Upper lobe of right lung (tissue), 1 donor: ENCODE measurements around the gene PSENEN. TPM values are rescaled to one million over a fixed set of nuclear protein-coding genes. Genes with fewer than 3 reads are reported as not detected.

Experiments used
- ATAC-seq: fragments of 200-7000 bp; cut with Tn5 transposase; one replicate; pipeline ENCODE4 v1.9.1; 2020; ENCODE audit warnings: mild to moderate bottlenecking, moderate library complexity
- DNase-seq: peaks from one replicate; pipeline ENCODE4 v3.0.0-alpha.2; 2020
- H3K27ac ChIP-seq: fragments of 200-600 bp; one replicate; pipeline ENCODE4 v1.8.0; 2022
- H3K27me3 ChIP-seq: fragments of 200-600 bp; one replicate; pipeline ENCODE4 v1.8.0; 2022; ENCODE audit warnings: mild to moderate bottlenecking
- H3K36me3 ChIP-seq: fragments of 200-600 bp; one replicate; pipeline ENCODE4 v1.8.0; 2022
- H3K4me1 ChIP-seq: fragments of 200-600 bp; one replicate; pipeline ENCODE4 v1.8.0; 2022
- H3K4me3 ChIP-seq: fragments of 200-600 bp; one replicate; pipeline ENCODE4 v1.8.0; 2022; ENCODE audit warnings: mild to moderate bottlenecking
- H3K9me3 ChIP-seq: fragments of 200-600 bp; one replicate; pipeline ENCODE4 v1.8.0; 2022
- intact Hi-C: fragments of 100-400 bp; cut with DNase I; formaldehyde crosslinking; loops from one replicate; pipeline ENCODE4 v1.11.0; 2022
- total RNA-seq: library from RNA; stranded (reverse); fragmentation: NEBNext Ultra II Directional; extraction: Animal tissue kit (Norgen Biotek cat#: 25700); gene quantifications from one replicate; pipeline ENCODE4 v1.2.1, GENCODE V29; 2021
- TF ChIP-seq, protein P1 (sequence below): fragments of 200-600 bp; IDR thresholded peaks from one replicate; pipeline ENCODE4 v1.8.0; 2022; ENCODE audit warnings: antibody characterized with exemption
- donor health status: DM: no; HTN: yes; CAD: no; lungs with severe emphysema.

The PSENEN gene
- total RNA-seq, 1 donor from 2014 or later: 51.0 TPM

DNA sequence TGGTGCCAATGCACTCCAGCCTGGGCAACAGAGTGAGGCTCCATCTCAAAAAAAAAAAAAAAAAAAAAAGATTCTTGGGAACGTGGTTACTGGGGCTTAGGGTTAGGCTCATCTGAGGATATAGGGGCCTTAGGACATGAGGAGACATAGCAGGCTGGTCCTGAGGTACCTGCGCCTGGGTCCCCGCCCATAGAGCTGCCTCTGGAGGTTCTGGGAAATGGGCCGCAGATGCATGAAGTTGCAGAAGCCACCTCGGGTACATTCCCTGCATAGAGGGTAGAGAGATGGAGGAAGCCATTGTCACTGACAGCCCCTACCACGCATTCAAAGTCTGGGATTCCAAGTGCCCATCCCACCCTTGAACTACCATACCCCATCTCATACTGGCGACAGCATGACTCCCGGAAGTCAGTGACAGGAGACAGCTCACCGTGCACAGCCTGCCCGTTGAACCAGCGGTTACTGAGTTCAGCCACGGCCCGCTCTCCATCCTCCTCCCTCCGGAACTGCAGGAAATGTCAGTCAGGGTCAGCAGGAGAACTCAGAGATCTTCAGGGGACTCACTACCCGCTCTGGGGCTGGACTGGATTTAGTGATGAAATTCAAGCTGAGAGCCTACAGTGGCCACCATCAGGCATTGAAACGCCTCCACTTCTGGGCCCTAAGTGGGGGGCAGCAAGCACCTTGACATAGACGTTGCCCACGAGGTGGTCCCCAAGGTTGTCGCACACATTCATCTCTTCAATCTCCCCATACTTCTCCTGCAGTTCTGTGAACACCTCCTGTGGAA is 1.6 kb upstream of the PSENEN start:
- TF ChIP-seq, protein P1, sequence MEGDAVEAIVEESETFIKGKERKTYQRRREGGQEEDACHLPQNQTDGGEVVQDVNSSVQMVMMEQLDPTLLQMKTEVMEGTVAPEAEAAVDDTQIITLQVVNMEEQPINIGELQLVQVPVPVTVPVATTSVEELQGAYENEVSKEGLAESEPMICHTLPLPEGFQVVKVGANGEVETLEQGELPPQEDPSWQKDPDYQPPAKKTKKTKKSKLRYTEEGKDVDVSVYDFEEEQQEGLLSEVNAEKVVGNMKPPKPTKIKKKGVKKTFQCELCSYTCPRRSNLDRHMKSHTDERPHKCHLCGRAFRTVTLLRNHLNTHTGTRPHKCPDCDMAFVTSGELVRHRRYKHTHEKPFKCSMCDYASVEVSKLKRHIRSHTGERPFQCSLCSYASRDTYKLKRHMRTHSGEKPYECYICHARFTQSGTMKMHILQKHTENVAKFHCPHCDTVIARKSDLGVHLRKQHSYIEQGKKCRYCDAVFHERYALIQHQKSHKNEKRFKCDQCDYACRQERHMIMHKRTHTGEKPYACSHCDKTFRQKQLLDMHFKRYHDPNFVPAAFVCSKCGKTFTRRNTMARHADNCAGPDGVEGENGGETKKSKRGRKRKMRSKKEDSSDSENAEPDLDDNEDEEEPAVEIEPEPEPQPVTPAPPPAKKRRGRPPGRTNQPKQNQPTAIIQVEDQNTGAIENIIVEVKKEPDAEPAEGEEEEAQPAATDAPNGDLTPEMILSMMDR: no peak
- ATAC-seq (no peak), DNase-seq (no peak)
- intact Hi-C loops: no loop called here
- Histone ChIP-seq H3K36me3 (peaks cover 6% of the 10 kb centered on the region), H3K4me1 (peaks cover 38% of the 10 kb centered on the region), H3K4me3 (peak overlapping the region; percentile 93), H3K9me3 (no peaks in the 10 kb centered on the region), H3K27me3 (no peaks in the 10 kb centered on the region), H3K27ac (peak overlapping the region; percentile 100)

DNA sequence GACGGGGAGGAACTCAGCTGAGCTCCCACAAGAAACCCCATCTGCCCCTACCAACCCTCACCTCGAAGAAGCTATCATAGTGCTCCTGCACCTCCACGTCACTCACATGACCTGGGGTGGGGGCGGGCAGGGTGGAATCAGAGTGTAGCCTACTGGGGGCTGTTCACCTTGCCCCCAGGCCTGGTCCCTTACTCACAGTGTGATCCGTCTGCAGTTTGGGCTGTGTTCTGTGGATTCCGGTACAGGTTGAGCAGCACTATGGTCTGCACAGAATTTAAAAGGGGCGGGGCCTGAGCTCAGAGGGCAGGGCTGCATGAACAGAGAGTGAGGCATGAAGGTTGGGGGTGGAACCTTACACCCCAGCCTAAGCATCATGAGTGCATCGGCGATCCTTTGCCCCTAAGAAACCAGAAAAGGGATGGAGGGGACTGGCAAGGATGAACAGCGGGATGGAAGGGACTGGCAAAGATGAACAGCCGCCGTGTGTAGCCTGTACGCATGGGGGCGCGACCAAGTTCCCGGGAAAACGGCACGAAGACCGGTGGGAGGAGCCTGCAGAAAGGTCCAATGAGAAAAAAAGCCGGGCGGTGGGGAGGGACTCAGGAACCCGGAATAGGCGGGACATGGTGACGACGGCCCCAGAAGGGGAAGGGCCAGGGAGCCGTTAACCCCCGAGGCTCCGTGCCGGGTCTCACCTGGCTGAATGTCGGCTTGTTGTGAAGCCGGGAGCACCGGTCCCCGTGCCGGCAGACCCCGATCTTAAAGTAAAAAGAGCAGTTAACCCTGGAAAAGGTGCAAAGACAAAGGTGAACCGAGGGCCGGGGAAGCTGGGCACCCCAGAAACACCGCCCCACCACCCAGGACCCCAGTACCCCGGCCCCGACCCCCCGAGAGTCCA is 772 bp upstream of the PSENEN start:
- Histone ChIP-seq H3K36me3 (no peaks in the 10 kb centered on the region), H3K27me3 (no peaks in the 10 kb centered on the region), H3K27ac (peak overlapping the region; percentile 100), H3K4me3 (peak overlapping the region; percentile 93), H3K4me1 (peaks cover 42% of the 10 kb centered on the region), H3K9me3 (no peaks in the 10 kb centered on the region)
- TF ChIP-seq, protein P1: peak; percentile 39
- ATAC-seq: peak; percentile 75
- intact Hi-C loops: no loop called here
- DNase-seq: peak; percentile 97

DNA sequence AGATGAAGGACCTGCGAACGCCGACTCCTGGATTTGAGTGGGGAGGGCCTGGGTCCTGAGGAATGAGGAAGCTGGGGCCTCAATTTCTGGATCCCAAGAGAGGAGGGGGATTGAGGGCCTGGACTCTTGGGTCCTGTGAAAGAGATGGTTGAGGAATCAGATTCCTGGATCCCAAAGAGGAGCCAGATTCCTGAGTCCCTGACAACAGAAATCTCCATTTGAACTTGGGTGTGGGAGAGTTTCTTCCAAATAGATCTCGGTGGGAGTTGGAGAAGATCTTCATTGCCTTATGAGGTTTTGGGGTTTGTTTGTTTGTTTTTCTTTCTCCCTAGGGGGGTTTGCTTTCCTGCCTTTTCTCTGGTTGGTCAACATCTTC is 624 bp downstream of the PSENEN start:
- Histone ChIP-seq H3K27me3 (no peaks in the 10 kb centered on the region), H3K4me3 (peak overlapping the region; percentile 93), H3K4me1 (peaks cover 37% of the 10 kb centered on the region), H3K36me3 (no peaks in the 10 kb centered on the region), H3K27ac (peak overlapping the region; percentile 100), H3K9me3 (no peaks in the 10 kb centered on the region)
- DNase-seq: no peak
- TF ChIP-seq, protein P1: no peak
- intact Hi-C loops: no loop called here
- no peak for ATAC-seq

DNA sequence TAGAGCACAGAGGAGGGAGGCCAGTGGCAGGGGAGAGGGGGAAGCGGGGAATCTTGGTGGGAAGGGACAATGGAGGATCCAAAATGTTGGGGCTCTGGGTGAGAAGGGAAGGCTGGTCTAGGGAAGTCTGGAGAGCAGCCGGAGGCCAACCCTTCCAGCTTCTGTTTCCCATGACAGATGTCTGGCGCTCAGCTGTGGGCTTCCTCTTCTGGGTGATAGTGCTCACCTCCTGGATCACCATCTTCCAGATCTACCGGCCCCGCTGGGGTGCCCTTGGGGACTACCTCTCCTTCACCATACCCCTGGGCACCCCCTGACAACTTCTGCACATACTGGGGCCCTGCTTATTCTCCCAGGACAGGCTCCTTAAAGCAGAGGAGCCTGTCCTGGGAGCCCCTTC is 1.1 kb downstream of the PSENEN start:
- intact Hi-C loops: no loop called here
- ATAC-seq (no peak), DNase-seq (no peak)
- Histone ChIP-seq H3K4me1 (peaks cover 35% of the 10 kb centered on the region), H3K9me3 (no peaks in the 10 kb centered on the region), H3K4me3 (peak overlapping the region; percentile 93), H3K27me3 (no peaks in the 10 kb centered on the region), H3K27ac (peak overlapping the region; percentile 100), H3K36me3 (peaks cover 2% of the 10 kb centered on the region)
- TF ChIP-seq, protein P1: no peak

DNA sequence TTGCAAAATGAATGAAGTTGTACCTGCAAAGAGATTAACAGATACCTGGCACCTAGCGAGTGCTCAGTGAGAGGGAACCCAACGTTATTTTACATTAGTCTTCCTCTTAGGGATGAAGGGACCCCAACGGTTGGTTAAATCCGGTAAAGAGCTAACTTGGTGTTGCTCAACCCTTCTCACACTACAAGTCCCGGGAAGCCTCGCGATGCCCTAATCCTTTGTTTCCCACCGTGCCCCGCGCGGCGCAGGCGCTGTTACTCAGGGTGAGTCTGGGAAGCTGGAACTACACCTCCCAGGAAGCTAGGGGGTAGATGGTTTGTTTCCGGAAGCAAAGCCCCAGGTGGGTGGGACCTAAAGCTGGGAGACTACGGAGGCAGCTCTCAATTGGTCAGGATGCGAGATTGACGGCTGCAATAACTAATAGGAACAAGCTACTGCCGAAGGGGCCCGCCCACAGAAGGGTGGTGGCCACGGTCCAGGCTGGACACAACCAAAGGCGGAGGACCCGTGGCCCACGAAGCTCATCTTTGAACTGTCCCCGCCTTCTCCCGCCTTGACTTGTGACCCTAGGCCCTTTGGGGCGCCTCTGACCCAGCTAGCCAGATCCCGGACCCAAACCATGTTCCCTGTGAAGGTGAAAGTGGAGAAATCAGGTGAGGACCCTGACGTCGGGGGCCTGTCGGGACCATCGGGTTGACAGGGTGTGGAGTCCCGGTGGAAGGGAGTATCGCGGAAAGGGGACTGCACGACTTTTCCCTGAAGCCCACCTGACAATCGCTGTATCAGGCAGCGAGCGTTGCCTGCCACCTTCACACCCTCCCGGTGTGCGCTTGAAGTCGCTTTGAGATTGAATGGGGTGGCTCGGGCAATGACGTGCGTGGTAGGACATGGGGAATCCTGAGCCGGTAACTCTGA is 2.9 kb downstream of the PSENEN start, which contains the start of gene LIN37:
LIN37 (plus strand) TSS at position 471 of the 915 bp plus-strand sequence; CDS start at position 620, 149 bp downstream.
- TF ChIP-seq, protein P1: no peak
- H3K4me1 ChIP-seq: peaks cover 32% of the 10 kb centered on the region
- peak; percentile 99 for DNase-seq
- peaks cover 20% of the 10 kb centered on the region for H3K36me3 ChIP-seq
- no peaks in the 10 kb centered on the region for H3K9me3 ChIP-seq
- H3K27me3 ChIP-seq: no peaks in the 10 kb centered on the region
- peak within 1 kb of the TSS; percentile 81 for H3K27ac ChIP-seq
- peak within 1 kb of the TSS; percentile 99 for H3K4me3 ChIP-seq
- intact Hi-C loops: no loop called here
- ATAC-seq: peak; percentile 91
